ENCODE data around the gene GLRX.

The GLRX gene

GRCh38 chr5:95864456-95864855 is 41.9 kb upstream of the GLRX start:
- TF ChIP-seq CTCF (IDR thresholded peaks at IDR 0.05; ENCODE audit: extremely low read depth, missing control alignments) = no peak
- no peak for DNase-seq (ENCODE audit: low spot score)

- DNase-seq (ENCODE audit: low spot score) = no peak
Measured at GRCh38 chr5:95863383-95863757, 40.8 kb upstream of the GLRX start.

GRCh38 chr5:95862671-95863382 is 40.3 kb upstream of the GLRX start:
- no peak for DNase-seq (ENCODE audit: low spot score)
- TF ChIP-seq CTCF (IDR thresholded peaks at IDR 0.05; ENCODE audit: extremely low read depth, missing control alignments) = no peak

More at GRCh38 chr5:95863383-95863757, 40.8 kb upstream of the GLRX start:
- no peak for TF ChIP-seq CTCF (IDR thresholded peaks at IDR 0.05; ENCODE audit: extremely low read depth, missing control alignments)

- TF ChIP-seq CTCF (IDR thresholded peaks at IDR 0.05; ENCODE audit: extremely low read depth, missing control alignments) = no peak
- no peak for DNase-seq (ENCODE audit: low spot score)
Measured at GRCh38 chr5:95861864-95862561, 39.5 kb upstream of the GLRX start.

GRCh38 chr5:95861221-95861863 is 38.8 kb upstream of the GLRX start:
- no peak for DNase-seq (ENCODE audit: low spot score)
- TF ChIP-seq CTCF (IDR thresholded peaks at IDR 0.05; ENCODE audit: extremely low read depth, missing control alignments) = no peak

GRCh38 chr5:95859661-95860060 is 37.1 kb upstream of the GLRX start:
- DNase-seq (ENCODE audit: low spot score) = no peak
- TF ChIP-seq CTCF (IDR thresholded peaks at IDR 0.05; ENCODE audit: extremely low read depth, missing control alignments) = no peak
